Peyer's patch (tissue), 4 donors: Measurements from ENCODE around the gene PPP1R9B.

Experiments
- POLR2A ChIP-seq, 2 donors: fragments of 450-650 bp; IDR thresholded peaks; one replicate each; pipeline ENCODE4 v1.5.1; 2017; ENCODE audit warnings: antibody characterized with exemption in 2 of 2, mild to moderate bottlenecking in 2 of 2, moderate library complexity in 2 of 2
- TF ChIP-seq, protein P1 (sequence below), 6 experiments: fragments of 450-650 bp in 4 of 6; fragments of 200-600 bp in 2 of 6; sonication (generic) in 1 of 6; IDR thresholded peaks; one replicate each; pipeline ENCODE4 v1.5.1; 2017 to 2019; ENCODE audit warnings: antibody characterized with exemption in 6 of 6, mild to moderate bottlenecking in 3 of 6, moderate library complexity in 1 of 6

DNA sequence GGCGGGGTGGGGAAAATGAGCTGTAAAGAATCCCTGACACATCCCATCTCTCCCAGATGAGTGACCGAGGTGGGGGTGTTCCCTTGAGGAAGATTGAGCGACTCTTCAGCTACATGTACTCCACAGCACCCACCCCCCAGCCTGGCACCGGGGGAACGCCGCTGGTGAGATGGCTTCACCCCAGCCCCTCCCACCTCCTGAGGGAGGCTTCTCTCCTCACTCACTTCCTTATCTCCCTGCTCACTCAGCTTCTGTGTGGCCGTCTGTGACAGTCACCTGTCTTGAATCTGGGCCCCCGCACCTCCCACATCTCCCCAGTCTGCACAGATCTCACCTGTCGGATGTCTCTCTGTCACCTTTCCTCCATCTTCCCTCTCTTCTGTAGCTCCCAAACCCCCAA is 41.9 kb downstream of the PPP1R9B start:
- TF ChIP-seq, protein P1, sequence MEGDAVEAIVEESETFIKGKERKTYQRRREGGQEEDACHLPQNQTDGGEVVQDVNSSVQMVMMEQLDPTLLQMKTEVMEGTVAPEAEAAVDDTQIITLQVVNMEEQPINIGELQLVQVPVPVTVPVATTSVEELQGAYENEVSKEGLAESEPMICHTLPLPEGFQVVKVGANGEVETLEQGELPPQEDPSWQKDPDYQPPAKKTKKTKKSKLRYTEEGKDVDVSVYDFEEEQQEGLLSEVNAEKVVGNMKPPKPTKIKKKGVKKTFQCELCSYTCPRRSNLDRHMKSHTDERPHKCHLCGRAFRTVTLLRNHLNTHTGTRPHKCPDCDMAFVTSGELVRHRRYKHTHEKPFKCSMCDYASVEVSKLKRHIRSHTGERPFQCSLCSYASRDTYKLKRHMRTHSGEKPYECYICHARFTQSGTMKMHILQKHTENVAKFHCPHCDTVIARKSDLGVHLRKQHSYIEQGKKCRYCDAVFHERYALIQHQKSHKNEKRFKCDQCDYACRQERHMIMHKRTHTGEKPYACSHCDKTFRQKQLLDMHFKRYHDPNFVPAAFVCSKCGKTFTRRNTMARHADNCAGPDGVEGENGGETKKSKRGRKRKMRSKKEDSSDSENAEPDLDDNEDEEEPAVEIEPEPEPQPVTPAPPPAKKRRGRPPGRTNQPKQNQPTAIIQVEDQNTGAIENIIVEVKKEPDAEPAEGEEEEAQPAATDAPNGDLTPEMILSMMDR (IDR thresholded peaks at IDR 0.05): no peak
- no peak for TF ChIP-seq POLR2A (IDR thresholded peaks at IDR 0.05)
